Stimulated activated naive CD8-positive, alpha-beta T cell treated with anti-CD3 and anti-CD28 coated beads, Interleukin-15, Interleukin-2, amounts not matched to agents 100 ng/mL and 50 ng/mL, for 24 hours (primary cell): ENCODE data around the gene DCAF15.

Experiments used
- H3K27ac Mint-ChIP-seq: one replicate; pipeline ENCODE4 v1.8.0; 2021; ENCODE audit warnings: mild to moderate bottlenecking, mixed read lengths
- H3K27me3 Mint-ChIP-seq: one replicate; pipeline ENCODE4 v1.8.0; 2021; ENCODE audit warnings: mixed read lengths
- H3K36me3 Mint-ChIP-seq: one replicate; pipeline ENCODE4 v1.8.0; 2021; ENCODE audit warnings: low read depth, mixed read lengths
- H3K4me1 Mint-ChIP-seq: one replicate; pipeline ENCODE4 v1.8.0; 2021; ENCODE audit warnings: low read depth, mixed read lengths
- H3K4me3 Mint-ChIP-seq: one replicate; pipeline ENCODE4 v1.8.0; 2021; ENCODE audit warnings: mild to moderate bottlenecking, mixed read lengths
- H3K9me3 Mint-ChIP-seq: one replicate; pipeline ENCODE4 v1.8.0; 2021; ENCODE audit warnings: mixed read lengths

DCAF15 gene

DNA sequence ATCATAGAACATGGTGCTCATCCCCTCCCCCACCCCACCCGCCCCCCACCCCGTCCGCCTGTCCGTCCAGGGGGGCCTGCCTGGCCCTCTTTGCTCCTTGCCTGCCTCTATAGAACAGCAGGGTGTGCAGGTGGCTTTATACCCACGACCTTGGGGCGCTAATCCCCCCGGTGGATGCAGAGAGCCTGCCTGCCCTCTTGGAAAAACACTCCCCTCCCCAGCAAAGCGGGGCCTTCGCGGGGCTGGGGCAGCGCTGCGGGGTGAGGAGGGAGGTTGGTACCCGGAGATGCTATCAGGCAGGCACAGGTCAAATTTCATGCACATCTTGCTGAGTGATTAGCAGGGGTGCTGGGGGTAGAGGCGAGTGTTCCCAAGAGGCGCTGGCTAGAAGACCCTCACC, 31.9 kb downstream of the DCAF15 start:
- Mint-ChIP-seq H3K4me1 (peaks cover 58% of the 10 kb centered on the region), H3K9me3 (no peaks in the 10 kb centered on the region)

GRCh38 chr19:13984875-13985741, 32.8 kb downstream of the DCAF15 start:
- Mint-ChIP-seq H3K4me3 (peak overlapping the region; percentile 35), H3K36me3 (peaks cover 15% of the 10 kb centered on the region), H3K27ac (peak overlapping the region; percentile 96), H3K9me3 (no peaks in the 10 kb centered on the region), H3K27me3 (no peaks in the 10 kb centered on the region), H3K4me1 (peaks cover 60% of the 10 kb centered on the region)

More for the DNA sequence above, 31.9 kb downstream of the DCAF15 start:
- Mint-ChIP-seq H3K27ac (no peak overlapping the region), H3K36me3 (peaks cover 6% of the 10 kb centered on the region), H3K27me3 (no peaks in the 10 kb centered on the region), H3K4me3 (no peak overlapping the region)

GRCh38 chr19:13985771-13986347, 33.5 kb downstream of the DCAF15 start:
- peaks cover 15% of the 10 kb centered on the region for H3K36me3 Mint-ChIP-seq
- H3K27ac Mint-ChIP-seq, result peak overlapping the region; percentile 96
- no peaks in the 10 kb centered on the region for H3K9me3 Mint-ChIP-seq
- peak overlapping the region; percentile 35 for H3K4me3 Mint-ChIP-seq
- H3K4me1 Mint-ChIP-seq, result peaks cover 60% of the 10 kb centered on the region
- H3K27me3 Mint-ChIP-seq, result no peaks in the 10 kb centered on the region

- Mint-ChIP-seq H3K9me3 (no peaks in the 10 kb centered on the region), H3K4me1 (peaks cover 60% of the 10 kb centered on the region)
Observed at GRCh38 chr19:13986348-13986904, 34.1 kb downstream of the DCAF15 start.

DNA sequence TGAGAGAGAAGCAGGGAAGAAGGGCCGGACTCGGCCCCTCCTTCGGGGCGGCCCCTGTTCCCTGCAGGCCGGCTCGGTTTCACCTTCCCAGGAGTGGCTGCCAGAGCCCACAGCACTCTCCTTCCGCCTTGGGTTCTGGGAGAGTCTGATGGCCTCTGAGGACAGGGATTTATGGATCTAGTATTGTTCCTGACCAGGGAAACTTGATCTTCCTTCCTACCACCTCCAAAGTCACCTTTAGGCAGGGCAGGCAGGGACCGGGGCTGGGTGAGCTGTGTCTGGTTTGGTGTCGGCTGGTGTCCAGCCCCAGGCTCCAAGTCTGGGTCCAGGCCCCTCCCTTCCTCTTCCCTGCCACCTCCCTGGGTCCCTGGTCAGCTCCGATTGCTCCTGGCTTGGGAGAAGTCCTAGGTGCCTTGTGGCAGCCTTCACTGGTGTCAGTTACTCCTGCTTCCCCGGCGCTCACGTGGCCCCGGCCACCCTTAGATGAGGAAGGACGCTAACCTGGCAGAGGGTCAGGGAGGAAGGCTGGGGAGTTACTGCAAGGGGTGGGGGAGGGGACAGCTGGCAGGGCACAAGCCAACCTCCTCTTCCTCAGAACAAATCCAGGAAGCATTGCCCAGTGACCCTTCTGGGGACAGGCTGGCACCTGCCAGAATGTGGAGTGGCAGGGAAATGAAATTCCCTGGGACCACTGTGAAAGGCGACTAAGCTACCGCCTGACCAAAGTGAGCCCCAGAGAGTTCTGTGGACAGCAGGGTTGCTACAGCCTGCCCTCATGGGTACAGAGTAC, 35.0 kb downstream of the DCAF15 start:
- Mint-ChIP-seq H3K4me1 (peaks cover 60% of the 10 kb centered on the region), H3K4me3 (peak overlapping the region; percentile 71), H3K27ac (peak overlapping the region; percentile 96), H3K9me3 (no peaks in the 10 kb centered on the region), H3K27me3 (no peaks in the 10 kb centered on the region), H3K36me3 (peaks cover 24% of the 10 kb centered on the region)

More at GRCh38 chr19:13986348-13986904, 34.1 kb downstream of the DCAF15 start:
- Mint-ChIP-seq H3K4me3 (peak overlapping the region; percentile 71), H3K27ac (peak overlapping the region; percentile 96), H3K27me3 (no peaks in the 10 kb centered on the region), H3K36me3 (peaks cover 20% of the 10 kb centered on the region)

DNA sequence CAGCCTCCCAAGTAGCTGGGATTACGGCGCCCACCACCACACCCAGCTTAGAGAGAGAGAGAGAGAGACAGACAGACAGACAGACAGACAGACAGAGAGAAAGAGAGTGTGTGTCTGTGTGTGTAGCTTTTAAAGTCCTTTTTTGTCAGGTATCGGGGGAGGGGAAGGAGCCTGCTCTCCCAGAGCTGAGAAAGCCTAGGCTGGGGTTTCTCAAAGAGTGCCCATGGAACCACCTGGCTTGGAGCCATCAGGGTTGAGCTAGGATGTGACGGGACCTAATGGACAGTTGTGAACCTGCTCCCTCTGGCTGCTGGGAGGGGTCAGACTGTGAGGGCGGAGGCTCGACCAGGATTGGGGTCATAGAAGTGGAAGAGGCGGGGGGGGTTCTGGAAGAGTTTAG, 37.2 kb downstream of the DCAF15 start:
- peaks cover 25% of the 10 kb centered on the region for H3K36me3 Mint-ChIP-seq
- H3K27ac Mint-ChIP-seq, result peak overlapping the region; percentile 66
- H3K4me1 Mint-ChIP-seq, result peaks cover 54% of the 10 kb centered on the region
- H3K4me3 Mint-ChIP-seq, result no peak overlapping the region
- H3K27me3 Mint-ChIP-seq, result no peaks in the 10 kb centered on the region
- H3K9me3 Mint-ChIP-seq, result no peaks in the 10 kb centered on the region

DNA sequence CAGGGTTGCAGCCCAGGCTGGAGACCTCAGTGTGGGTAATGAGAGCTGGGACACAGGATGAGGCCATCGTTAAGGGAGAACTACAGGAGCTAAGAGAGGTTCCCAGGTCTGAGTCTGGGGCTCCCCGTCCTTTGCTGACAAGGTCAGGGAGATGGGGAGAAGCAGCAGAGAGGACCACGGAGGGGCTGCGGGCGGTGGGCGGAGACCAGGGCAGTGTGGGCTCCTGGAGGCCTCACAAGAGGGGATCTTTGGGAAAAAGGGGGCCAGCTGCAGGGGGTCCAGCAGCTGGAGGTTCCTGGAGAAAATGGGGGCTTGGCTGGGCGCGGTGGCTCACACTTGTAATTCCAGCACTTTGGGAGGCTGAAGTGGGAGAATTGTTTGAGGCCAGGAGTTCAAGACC, 37.8 kb downstream of the DCAF15 start:
- Mint-ChIP-seq H3K36me3 (peaks cover 25% of the 10 kb centered on the region), H3K4me3 (no peak overlapping the region), H3K27me3 (no peaks in the 10 kb centered on the region), H3K9me3 (no peaks in the 10 kb centered on the region), H3K27ac (peak overlapping the region; percentile 66), H3K4me1 (peaks cover 49% of the 10 kb centered on the region)

DNA sequence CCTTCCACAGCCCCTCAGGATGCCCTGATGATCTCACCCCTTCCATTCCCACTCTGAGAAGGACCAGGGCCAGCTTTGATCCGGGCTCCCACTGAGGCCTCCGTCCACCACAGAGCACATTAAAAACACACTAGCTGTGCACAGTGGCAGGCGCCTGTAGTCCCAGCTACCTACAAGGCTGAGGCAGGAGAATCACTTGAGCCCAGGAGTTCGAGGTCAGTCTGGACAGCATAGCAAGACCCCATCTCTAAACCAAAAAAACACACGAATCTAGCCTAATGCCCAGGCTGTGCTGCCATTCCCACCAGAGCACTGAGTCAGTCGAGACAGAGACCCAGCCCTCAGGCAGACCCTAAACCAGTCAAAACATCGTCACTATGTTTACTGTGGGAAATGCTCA, 39.7 kb downstream of the DCAF15 start:
- no peak overlapping the region for H3K27ac Mint-ChIP-seq
- peaks cover 31% of the 10 kb centered on the region for H3K4me1 Mint-ChIP-seq

DNA sequence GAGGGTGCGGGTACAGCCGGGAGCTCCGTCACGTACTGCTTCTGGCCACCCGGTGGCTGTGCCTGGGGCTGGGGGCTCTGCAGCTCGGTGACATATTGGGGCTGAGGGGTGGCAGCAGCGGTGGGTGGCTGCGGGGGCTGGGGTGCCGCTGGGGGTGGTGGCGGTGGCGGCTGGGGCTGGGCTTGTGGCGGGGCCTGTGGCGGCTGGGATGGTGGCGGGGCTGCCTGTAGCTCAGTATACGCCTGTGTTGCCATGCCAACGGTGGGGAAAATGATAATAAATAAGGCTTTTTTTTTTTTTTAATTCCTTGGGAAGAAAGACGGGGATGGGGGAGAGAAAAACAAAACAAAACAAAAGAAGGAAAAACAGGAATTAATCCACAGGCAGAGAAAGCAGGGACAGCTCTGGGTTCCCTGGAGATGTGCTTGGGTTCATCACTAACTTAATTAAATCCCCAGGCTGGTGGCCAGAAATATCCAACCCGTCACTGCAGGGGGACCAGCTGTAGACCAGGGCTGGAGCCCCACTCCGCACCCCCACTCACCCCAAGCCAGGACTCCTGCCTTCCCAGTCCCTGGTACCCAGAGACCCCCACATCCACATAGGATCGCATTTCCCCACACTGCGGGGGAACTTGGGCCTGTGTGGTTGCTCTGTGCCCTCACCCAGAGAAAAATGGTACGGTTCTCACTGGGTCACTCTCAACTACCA, 41.4 kb downstream of the DCAF15 start:
- no peaks in the 10 kb centered on the region for H3K9me3 Mint-ChIP-seq
- H3K27ac Mint-ChIP-seq, result no peak overlapping the region
- H3K4me1 Mint-ChIP-seq, result peaks cover 13% of the 10 kb centered on the region
- H3K36me3 Mint-ChIP-seq, result peaks cover 30% of the 10 kb centered on the region
- no peaks in the 10 kb centered on the region for H3K27me3 Mint-ChIP-seq
- H3K4me3 Mint-ChIP-seq, result no peak overlapping the region

More for the DNA sequence above, 39.7 kb downstream of the DCAF15 start:
- Mint-ChIP-seq H3K27me3 (no peaks in the 10 kb centered on the region), H3K4me3 (no peak overlapping the region), H3K36me3 (peaks cover 25% of the 10 kb centered on the region), H3K9me3 (no peaks in the 10 kb centered on the region)

DNA sequence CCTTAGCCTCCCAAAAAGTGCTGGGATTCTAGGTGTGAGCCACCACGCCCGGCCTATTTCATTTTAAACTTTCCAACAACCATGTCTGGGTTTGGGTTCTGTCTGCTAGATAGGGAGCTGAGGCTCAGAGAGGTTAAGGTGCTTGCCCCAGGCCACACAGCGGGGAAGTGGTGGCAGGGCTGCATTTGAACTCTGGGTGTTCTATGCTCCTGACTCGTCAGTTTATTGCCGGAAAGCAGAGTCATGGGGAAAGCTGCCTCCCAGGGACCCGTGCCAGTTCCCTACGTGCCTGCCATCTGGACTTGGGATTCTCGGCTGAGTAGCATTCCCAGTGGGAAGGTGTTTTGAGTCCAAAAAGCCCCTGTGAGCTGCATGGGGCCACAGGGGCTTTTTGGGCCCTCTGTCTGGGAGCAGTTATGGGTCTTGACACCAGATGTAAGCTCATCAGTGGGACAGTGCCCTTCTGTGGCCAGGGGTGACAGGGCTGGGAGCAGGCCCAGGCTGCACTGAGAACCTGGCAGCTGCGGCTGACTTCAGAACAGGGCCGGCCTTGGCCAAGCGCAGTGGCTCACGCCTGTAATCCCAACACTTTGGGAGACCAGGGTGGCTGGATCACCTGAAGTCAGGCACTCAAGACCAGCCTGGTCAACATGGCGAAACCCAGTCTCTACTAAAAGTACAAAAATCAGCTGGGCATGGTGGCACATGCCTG, 42.9 kb downstream of the DCAF15 start:
- Mint-ChIP-seq H3K27me3 (no peaks in the 10 kb centered on the region), H3K4me3 (no peak overlapping the region), H3K4me1 (peaks cover 2% of the 10 kb centered on the region), H3K27ac (no peak overlapping the region), H3K9me3 (no peaks in the 10 kb centered on the region), H3K36me3 (peaks cover 23% of the 10 kb centered on the region)

DNA sequence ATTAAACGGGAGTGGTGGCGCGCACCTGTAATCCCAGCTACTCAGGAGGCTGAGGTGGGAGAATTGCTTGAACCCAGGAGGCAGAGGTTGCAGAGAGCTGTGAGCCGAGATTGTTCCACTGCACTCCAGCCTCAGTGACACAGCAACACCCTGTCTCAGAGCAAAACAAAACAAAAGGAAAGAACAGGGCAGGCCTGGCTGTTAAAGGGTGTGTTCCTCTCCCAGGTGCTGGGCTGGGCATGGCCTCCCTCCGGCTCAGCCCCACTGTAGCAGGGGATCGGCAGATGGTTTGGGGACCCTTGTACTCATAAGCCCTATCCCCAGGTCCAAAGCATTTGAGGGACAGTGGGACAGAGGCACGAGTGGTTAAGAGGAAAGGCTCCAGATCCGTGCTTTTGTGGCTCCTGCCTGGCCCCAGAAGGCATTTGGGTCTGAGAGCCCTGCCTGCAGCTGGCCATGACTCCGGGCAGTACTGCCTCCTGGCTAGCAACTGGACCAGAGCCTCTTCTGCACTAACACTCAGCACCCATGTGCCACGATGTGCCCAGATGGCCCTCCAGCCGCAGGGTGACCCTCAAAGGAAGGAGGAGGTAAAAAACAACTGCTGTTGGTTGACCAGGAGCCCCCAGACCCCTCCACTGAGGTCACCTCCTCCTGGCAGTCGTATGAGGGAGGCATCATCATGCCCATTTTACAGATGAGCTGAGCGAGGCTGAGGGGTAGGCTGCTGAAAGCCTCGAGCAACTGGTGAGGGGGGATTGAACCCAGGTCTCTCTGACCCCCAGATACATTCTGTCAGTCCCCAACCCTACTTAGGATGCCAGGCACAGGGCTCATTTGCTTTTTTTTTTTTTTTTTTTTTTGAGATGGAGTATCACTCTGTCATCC, 43.8 kb downstream of the DCAF15 start:
- no peak overlapping the region for H3K4me3 Mint-ChIP-seq
- peaks cover 12% of the 10 kb centered on the region for H3K4me1 Mint-ChIP-seq
- H3K9me3 Mint-ChIP-seq, result no peaks in the 10 kb centered on the region
- H3K27ac Mint-ChIP-seq, result no peak overlapping the region
- peaks cover 21% of the 10 kb centered on the region for H3K36me3 Mint-ChIP-seq
- no peaks in the 10 kb centered on the region for H3K27me3 Mint-ChIP-seq

DNA sequence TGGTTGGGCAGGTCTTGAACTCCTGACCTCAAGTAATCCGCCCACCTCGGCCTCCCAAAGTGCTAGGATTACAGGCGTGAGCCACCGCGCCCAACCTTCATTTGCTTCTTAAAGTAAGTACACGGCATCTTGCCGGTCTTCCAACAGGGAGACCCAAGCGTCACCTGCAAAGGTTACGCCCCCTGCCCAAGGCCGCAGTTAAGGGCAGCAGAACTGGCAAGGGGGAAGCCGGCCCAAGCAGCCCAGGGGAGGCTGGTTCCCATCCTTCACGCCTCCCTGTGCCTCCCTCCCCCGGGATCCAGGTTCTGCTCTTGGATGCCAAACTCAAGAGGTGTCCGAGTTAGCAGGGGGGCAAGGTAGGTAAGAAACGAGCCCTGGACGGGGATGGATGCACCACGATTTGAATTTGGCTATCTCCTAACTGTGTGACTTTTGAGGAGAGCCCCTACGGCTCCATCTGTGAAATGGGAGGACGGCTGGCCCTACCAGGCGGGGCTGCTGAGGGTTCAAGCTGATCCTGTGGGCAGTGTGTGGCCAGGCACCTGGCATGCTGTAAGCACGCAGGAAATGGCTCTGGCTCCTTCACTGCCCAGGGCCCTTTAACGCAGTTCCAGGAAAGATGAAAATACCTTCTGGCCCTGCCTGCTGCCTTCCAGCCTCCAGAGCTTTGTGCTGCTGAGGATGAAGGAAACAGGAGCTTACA, 44.8 kb downstream of the DCAF15 start:
- Mint-ChIP-seq H3K36me3 (peaks cover 17% of the 10 kb centered on the region), H3K27ac (no peak overlapping the region), H3K4me3 (no peak overlapping the region), H3K27me3 (no peaks in the 10 kb centered on the region), H3K9me3 (no peaks in the 10 kb centered on the region), H3K4me1 (peaks cover 21% of the 10 kb centered on the region)

GRCh38 chr19:13997631-13997962, 45.3 kb downstream of the DCAF15 start:
- no peak overlapping the region for H3K27ac Mint-ChIP-seq
- H3K4me1 Mint-ChIP-seq, result peaks cover 27% of the 10 kb centered on the region

More at GRCh38 chr19:13997631-13997962, 45.3 kb downstream of the DCAF15 start:
- Mint-ChIP-seq H3K36me3 (peaks cover 13% of the 10 kb centered on the region), H3K9me3 (no peaks in the 10 kb centered on the region), H3K4me3 (no peak overlapping the region), H3K27me3 (no peaks in the 10 kb centered on the region)
